Measurements from ENCODE around the gene SEMA6C.

DNA sequence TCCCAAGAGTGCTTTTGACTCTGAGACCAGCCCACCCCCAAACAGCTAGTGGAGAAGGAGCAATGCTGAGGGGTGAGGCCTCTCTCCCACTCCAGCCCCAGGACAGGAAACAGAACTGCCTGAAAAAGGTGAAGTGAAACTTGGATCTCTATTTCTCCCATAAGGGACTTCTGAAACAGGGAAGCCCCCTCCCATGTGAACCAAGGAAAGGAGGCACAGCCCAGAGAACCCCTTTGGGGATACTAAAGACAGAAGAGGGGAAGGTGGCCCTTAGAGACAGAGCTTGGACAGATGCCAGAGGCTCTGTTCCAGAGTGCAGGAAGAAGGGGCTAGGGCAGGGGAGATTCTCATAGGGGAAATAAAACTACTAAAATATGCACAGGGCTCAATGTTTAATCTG lies 12.9 kb upstream of the SEMA6C start:
- TF ChIP-seq POLR2AphosphoS5 (IDR thresholded peaks at IDR 0.05; ENCODE audit: low read depth, low read length) (no peak), SIN3A (IDR thresholded peaks at IDR 0.05; ENCODE audit: borderline replicate concordance, insufficient read depth, low read depth, low read length) (no peak), TCF7L2 (IDR thresholded peaks at IDR 0.05; ENCODE audit: low read depth, low read length) (no peak)
- TF ChIP-seq, protein P1, sequence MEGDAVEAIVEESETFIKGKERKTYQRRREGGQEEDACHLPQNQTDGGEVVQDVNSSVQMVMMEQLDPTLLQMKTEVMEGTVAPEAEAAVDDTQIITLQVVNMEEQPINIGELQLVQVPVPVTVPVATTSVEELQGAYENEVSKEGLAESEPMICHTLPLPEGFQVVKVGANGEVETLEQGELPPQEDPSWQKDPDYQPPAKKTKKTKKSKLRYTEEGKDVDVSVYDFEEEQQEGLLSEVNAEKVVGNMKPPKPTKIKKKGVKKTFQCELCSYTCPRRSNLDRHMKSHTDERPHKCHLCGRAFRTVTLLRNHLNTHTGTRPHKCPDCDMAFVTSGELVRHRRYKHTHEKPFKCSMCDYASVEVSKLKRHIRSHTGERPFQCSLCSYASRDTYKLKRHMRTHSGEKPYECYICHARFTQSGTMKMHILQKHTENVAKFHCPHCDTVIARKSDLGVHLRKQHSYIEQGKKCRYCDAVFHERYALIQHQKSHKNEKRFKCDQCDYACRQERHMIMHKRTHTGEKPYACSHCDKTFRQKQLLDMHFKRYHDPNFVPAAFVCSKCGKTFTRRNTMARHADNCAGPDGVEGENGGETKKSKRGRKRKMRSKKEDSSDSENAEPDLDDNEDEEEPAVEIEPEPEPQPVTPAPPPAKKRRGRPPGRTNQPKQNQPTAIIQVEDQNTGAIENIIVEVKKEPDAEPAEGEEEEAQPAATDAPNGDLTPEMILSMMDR (IDR thresholded peaks at IDR 0.05): no peak
